Endodermal cell (in vitro differentiated cells): ENCODE measurements around the gene BEST2. TPM values are rescaled to one million over a fixed set of nuclear protein-coding genes. Genes with fewer than 3 reads are reported as not detected.
A peak's percentile ranks its signal among the peaks of the same experiment; 100 is the strongest.

Experiments
- DNase-seq: peaks from one replicate; pipeline ENCODE4 v3.0.0-alpha.2; 2017
- H3K27ac ChIP-seq: 2 replicates; pipeline ENCODE4 v1.5.1; 2013; ENCODE audit warnings: mild to moderate bottlenecking, low read depth, low read length, moderate library complexity
- H3K27me3 ChIP-seq: 2 replicates; pipeline ENCODE4 v1.6.1; 2013; ENCODE audit warnings: mild to moderate bottlenecking, low read length, moderate library complexity; ENCODE audit not compliant: insufficient read depth, control insufficient read depth, poor library complexity, severe bottlenecking
- H3K36me3 ChIP-seq: 2 replicates; pipeline ENCODE4 v1.7.0; 2013; ENCODE audit warnings: mild to moderate bottlenecking, low read length, moderate library complexity; ENCODE audit not compliant: control insufficient read depth, insufficient read depth
- H3K4me1 ChIP-seq: one replicate; pipeline ENCODE4 v1.7.0; 2013; ENCODE audit warnings: low read length; ENCODE audit not compliant: control insufficient read depth, insufficient read depth
- H3K4me3 ChIP-seq: 2 replicates; pipeline ENCODE4 v1.5.1; 2013; ENCODE audit warnings: mild to moderate bottlenecking, low read length, moderate library complexity
- H3K9ac ChIP-seq: 2 replicates; pipeline ENCODE4 v1.6.1; 2013; ENCODE audit warnings: mild to moderate bottlenecking, low read length, moderate library complexity; ENCODE audit not compliant: poor library complexity, severe bottlenecking; ENCODE audit errors: extremely low read depth
- H3K9me3 ChIP-seq: 2 replicates; pipeline ENCODE4 v1.6.1; 2013; ENCODE audit warnings: mild to moderate bottlenecking, low read length, moderate library complexity; ENCODE audit not compliant: control insufficient read depth
- H3K27ac Mint-ChIP-seq: 2 replicates; pipeline ENCODE4 v1.8.0; 2020; ENCODE audit warnings: mixed read lengths
- H3K27me3 Mint-ChIP-seq: 2 replicates; pipeline ENCODE4 v1.8.0; 2021; ENCODE audit warnings: mild to moderate bottlenecking, mixed read lengths; ENCODE audit not compliant: insufficient read depth
- H3K36me3 Mint-ChIP-seq: 2 replicates; pipeline ENCODE4 v1.8.0; 2020; ENCODE audit warnings: low read depth, mixed read lengths
- H3K4me1 Mint-ChIP-seq: 2 replicates; pipeline ENCODE4 v1.8.0; 2020; ENCODE audit warnings: mixed read lengths
- H3K4me3 Mint-ChIP-seq: 2 replicates; pipeline ENCODE4 v1.8.0; 2020; ENCODE audit warnings: mild to moderate bottlenecking, moderate library complexity, mixed read lengths
- H3K9me3 Mint-ChIP-seq: 2 replicates; pipeline ENCODE4 v1.8.0; 2020; ENCODE audit warnings: mild to moderate bottlenecking, mixed read lengths
- WGBS, 2 experiments: methylation state at CpG; one replicate each; pipeline versions ENCODE4 v1.1.5 to v1.1.7; 2013; ENCODE audit warnings: missing lambda C conversion rate in 2 of 2, mixed read lengths in 1 of 2; ENCODE audit not compliant: insufficient coverage in 1 of 2, insufficient read length in 1 of 2; 5-methylcytosine and 5-hydroxymethylcytosine counted together
- total RNA-seq, 2 donors: library from RNA; stranded (reverse); fragmentation: NEBNext Ultra II Directional in 1 of 2; extraction: Animal tissue kit (Norgen Biotek cat#: 25700) in 1 of 2; gene quantifications; 2 replicates in 1 of 2; 3 replicates in 1 of 2; pipeline ENCODE4 v1.2.1, GENCODE V29; 2021
- TF ChIP-seq, protein P1 (sequence below): fragments of 200-600 bp; sonication (generic); conservative IDR thresholded peaks from 2 replicates; pipeline ENCODE4 v1.5.0; 2021; ENCODE audit warnings: antibody characterized with exemption, mild to moderate bottlenecking

The BEST2 gene
- total RNA-seq, 2 donors from 2014 or later, result 0.95 to 1.2 TPM

DNA sequence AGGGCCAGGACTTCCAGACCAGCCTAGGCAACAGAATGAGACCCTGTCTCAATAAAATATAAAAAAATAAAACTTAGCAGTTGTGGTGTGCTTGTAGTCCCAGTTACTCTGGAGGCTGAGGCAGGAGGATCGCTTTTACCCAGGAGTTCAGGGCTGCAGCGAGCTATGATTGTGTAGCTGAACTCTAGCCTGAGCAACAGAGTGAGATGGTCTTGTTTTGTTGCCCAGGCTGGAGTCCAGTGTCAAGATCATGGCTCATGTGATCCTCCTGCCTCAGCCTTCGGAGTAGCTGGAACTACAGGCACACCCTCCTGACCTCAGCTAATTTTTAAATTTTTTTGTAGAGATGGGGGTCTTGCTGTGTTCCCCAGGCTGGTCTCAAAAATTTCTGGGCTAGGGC is 35.4 kb downstream of the BEST2 start:
- Histone ChIP-seq H3K4me3 (no peak overlapping the region), H3K36me3 (no peaks in the 10 kb centered on the region), H3K27ac (no peak overlapping the region), H3K4me1 (peaks cover 11% of the 10 kb centered on the region), H3K27me3 (peaks cover 9% of the 10 kb centered on the region), H3K9ac (no peak overlapping the region), H3K9me3 (no peaks in the 10 kb centered on the region)
- Mint-ChIP-seq H3K4me3 (no peak overlapping the region), H3K4me1 (peaks cover 24% of the 10 kb centered on the region), H3K27me3 (peaks cover 9% of the 10 kb centered on the region), H3K9me3 (no peaks in the 10 kb centered on the region), H3K27ac (no peak overlapping the region), H3K36me3 (no peaks in the 10 kb centered on the region)
- TF ChIP-seq, protein P1, sequence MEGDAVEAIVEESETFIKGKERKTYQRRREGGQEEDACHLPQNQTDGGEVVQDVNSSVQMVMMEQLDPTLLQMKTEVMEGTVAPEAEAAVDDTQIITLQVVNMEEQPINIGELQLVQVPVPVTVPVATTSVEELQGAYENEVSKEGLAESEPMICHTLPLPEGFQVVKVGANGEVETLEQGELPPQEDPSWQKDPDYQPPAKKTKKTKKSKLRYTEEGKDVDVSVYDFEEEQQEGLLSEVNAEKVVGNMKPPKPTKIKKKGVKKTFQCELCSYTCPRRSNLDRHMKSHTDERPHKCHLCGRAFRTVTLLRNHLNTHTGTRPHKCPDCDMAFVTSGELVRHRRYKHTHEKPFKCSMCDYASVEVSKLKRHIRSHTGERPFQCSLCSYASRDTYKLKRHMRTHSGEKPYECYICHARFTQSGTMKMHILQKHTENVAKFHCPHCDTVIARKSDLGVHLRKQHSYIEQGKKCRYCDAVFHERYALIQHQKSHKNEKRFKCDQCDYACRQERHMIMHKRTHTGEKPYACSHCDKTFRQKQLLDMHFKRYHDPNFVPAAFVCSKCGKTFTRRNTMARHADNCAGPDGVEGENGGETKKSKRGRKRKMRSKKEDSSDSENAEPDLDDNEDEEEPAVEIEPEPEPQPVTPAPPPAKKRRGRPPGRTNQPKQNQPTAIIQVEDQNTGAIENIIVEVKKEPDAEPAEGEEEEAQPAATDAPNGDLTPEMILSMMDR, result no peak
- DNase-seq, result peak; percentile 31
- WGBS, 2 experiments, result 88 to 92% methylated on average over 2 to 3 of the region's 3 CpGs

- Mint-ChIP-seq H3K4me3 (no peak overlapping the region), H3K4me1 (peaks cover 22% of the 10 kb centered on the region), H3K27me3 (peaks cover 9% of the 10 kb centered on the region), H3K27ac (no peak overlapping the region), H3K9me3 (no peaks in the 10 kb centered on the region), H3K36me3 (no peaks in the 10 kb centered on the region)
- Histone ChIP-seq H3K27ac (no peak overlapping the region), H3K27me3 (peaks cover 9% of the 10 kb centered on the region), H3K9me3 (no peaks in the 10 kb centered on the region), H3K9ac (no peak overlapping the region), H3K36me3 (no peaks in the 10 kb centered on the region), H3K4me1 (peaks cover 11% of the 10 kb centered on the region), H3K4me3 (no peak overlapping the region)
- WGBS, 2 experiments, result 91 to 93% methylated on average over 9 to 10 of the region's 10 CpGs
- DNase-seq, result no peak
- TF ChIP-seq, protein P1, result no peak
Observed at GRCh38 chr19:12787458-12787857, 35.9 kb downstream of the BEST2 start.

GRCh38 chr19:12788042-12788681 is 36.6 kb downstream of the BEST2 start:
- no peak overlapping the region for H3K4me3 ChIP-seq

More at GRCh38 chr19:12788042-12788681, 36.6 kb downstream of the BEST2 start:
- Mint-ChIP-seq H3K4me1 (peaks cover 22% of the 10 kb centered on the region), H3K27me3 (peaks cover 9% of the 10 kb centered on the region), H3K27ac (no peak overlapping the region), H3K9me3 (no peaks in the 10 kb centered on the region), H3K4me3 (no peak overlapping the region), H3K36me3 (no peaks in the 10 kb centered on the region)
- peaks cover 9% of the 10 kb centered on the region for H3K27me3 ChIP-seq
- H3K9me3 ChIP-seq, result no peaks in the 10 kb centered on the region
- peaks cover 11% of the 10 kb centered on the region for H3K4me1 ChIP-seq
- H3K36me3 ChIP-seq, result no peaks in the 10 kb centered on the region
- TF ChIP-seq, protein P1, result no peak
- H3K27ac ChIP-seq, result peak overlapping the region; percentile 26
- no peak overlapping the region for H3K9ac ChIP-seq
- no peak for DNase-seq
- 88 to 92% methylated on average over 3 to 4 of the region's 4 CpGs for WGBS, 2 experiments
